C4-2B (cell line): ENCODE results near the gene PHACTR1.

ENCODE experiments used
- H3K27ac ChIP-seq: fragments of 450-650 bp; 2 replicates; pipeline ENCODE4 v1.5.1; 2017
- ZFX ChIP-seq: fragments of 450-650 bp; IDR thresholded peaks from 2 replicates; pipeline ENCODE4 v1.6.1; 2017
- TF ChIP-seq, protein P1 (sequence below): fragments of 450-650 bp; conservative IDR thresholded peaks from 2 replicates; pipeline ENCODE4 v1.5.1; 2017; ENCODE audit warnings: mild to moderate bottlenecking

Gene PHACTR1

DNA sequence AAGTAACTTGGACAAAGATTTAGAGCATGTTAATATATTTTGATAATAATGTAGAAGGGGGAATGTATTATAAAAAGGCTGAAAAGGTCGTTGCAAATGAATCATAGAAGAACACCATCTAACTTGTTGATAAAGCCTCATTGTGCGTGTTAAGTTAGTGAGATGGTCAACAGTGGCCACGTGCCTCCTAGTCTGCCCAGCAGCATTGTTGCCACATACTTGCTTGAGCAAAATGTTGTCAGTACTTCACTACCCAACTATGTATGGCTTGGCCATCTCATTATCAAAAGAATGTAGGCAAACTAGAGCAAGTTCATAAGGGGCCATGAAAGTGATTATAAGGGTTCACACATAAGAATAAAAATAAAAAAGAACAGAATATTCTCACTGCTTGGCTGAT lies 84.6 kb downstream of the PHACTR1 start:
- H3K27ac ChIP-seq, result no peak overlapping the region
- TF ChIP-seq ZFX, result no peak
- TF ChIP-seq, protein P1, sequence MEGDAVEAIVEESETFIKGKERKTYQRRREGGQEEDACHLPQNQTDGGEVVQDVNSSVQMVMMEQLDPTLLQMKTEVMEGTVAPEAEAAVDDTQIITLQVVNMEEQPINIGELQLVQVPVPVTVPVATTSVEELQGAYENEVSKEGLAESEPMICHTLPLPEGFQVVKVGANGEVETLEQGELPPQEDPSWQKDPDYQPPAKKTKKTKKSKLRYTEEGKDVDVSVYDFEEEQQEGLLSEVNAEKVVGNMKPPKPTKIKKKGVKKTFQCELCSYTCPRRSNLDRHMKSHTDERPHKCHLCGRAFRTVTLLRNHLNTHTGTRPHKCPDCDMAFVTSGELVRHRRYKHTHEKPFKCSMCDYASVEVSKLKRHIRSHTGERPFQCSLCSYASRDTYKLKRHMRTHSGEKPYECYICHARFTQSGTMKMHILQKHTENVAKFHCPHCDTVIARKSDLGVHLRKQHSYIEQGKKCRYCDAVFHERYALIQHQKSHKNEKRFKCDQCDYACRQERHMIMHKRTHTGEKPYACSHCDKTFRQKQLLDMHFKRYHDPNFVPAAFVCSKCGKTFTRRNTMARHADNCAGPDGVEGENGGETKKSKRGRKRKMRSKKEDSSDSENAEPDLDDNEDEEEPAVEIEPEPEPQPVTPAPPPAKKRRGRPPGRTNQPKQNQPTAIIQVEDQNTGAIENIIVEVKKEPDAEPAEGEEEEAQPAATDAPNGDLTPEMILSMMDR, result no peak

DNA sequence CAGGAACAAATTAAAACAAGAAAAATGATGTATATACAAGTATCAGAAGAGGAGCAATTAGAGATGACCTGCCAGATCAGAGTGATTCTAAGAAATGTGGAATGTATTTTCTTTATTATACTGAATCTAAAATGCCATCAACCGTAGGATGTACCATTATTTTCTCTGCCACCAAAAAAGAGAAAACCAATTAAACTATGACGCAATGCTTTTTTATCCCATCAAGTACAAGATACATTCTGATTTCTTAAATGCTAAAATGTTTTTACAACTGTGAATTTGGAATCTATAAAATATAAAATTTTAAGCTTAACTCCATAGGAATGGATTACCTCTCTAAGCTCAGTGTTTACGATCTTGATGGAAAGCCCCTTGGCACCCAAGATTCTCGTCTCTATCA lies 85.9 kb downstream of the PHACTR1 start:
- TF ChIP-seq, protein P1, result no peak
- no peak for TF ChIP-seq ZFX
- H3K27ac ChIP-seq, result no peak overlapping the region

DNA sequence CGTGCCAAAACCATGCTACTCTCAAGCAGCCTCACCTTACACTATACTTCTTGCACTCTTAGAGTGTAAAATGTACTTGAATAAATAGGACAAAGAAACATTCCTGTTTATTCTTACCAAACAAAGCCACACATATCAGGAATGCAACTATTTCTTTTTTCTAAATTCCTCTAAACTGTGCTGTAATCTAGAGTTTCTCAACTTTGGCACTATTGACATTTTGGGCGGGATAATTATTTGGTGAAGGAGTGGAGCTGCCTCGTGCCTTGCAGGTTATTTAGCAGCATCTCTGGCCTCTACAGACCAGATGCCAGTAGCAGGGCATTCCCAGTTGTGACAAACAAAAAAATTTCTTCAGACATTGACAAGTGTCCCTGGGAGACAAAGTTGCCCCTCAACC lies 86.9 kb downstream of the PHACTR1 start:
- TF ChIP-seq ZFX, result no peak
- TF ChIP-seq, protein P1, result no peak
- no peak overlapping the region for H3K27ac ChIP-seq

DNA sequence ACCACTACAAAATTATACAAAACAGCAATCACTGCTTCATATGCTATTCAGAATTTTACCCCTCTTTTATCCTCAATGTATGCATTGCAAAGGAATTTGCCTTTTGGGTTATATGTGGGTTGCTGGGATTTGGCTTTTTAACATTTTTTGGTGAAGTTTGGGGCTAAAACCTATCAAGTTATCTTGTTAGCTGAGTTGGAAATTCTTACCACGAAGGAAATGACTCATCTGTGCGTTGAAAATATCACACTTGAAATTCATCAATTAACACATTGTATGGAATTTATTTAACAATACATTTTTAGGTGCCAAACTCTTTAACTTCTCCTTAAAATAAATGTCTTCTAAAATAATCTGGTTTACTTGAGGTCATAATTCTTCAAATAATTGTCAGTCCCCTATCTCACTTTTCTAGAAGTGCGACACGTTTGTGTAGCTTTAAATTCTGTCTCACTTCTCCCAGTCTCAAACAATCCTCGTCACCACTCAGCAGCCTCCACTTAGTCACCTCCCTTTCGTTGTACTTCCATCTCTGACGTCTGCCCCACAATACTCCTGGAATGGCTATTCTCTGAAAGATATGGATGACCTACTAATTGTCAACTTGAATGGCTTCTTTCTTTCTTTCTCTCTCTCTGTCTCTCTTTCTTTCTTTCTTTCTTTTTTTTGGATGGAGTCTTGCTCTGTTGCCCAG lies 88.5 kb downstream of the PHACTR1 start:
- TF ChIP-seq, protein P1, result no peak
- no peak for TF ChIP-seq ZFX
- H3K27ac ChIP-seq, result no peak overlapping the region

DNA sequence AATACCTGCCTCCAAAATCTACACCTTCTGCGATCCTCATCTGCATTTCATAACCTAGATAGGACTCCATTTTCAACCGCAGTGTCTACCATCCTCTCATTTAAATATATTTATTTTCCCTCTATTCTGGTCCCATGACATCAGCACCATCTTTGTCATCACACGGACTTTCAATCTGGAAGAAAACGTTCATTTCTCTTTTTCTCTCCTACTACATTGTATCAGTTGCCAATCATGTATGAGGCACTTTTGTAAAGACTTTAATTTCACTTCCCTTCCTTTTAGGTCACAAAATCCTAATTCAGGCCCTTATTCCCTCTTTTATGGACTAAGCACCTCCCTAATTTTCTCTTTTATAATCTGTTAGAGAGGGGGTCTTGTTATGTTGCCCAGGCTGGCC lies 89.6 kb downstream of the PHACTR1 start:
- no peak for TF ChIP-seq ZFX
- no peak overlapping the region for H3K27ac ChIP-seq

DNA sequence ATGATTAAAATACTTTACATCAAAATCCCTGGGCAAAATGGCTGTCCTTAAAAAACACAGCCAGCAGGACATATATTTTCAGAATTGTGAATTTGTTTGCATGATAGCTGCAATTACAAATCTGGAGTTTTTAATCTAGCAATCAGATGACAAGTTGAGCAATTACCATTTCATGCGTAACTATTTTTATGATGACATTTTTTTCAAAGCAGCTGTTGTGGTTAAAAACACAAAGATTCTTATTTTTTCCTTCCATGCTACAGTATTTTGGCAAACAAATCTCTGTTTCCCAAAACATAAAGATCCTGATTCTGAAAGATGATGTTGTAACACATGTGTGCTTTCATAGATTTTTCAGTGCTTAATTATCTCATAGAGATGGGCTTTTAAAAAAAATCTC lies 90.2 kb downstream of the PHACTR1 start:
- no peak for TF ChIP-seq ZFX
- TF ChIP-seq, protein P1, result no peak
- no peak overlapping the region for H3K27ac ChIP-seq

DNA sequence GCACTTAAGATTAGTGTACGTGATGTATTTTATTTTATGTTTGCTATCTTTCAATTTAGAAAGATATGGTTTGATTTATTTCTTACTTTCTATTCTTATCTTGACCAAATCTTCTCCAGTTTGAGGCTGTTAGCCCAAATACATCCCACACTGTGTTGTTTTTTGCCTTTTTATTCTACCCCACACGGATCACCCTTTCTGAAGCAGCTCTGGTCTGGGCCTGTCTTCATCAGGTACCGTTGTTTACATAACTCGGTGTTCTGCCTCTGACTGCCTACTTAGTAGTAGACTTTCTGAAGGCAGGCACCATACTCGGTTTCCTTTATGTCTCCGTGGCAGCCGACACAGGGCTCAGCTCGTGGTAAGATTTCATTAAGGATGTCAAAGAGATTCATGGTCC lies 95.0 kb downstream of the PHACTR1 start:
- TF ChIP-seq, protein P1, result no peak
- TF ChIP-seq ZFX, result no peak
- no peak overlapping the region for H3K27ac ChIP-seq

DNA sequence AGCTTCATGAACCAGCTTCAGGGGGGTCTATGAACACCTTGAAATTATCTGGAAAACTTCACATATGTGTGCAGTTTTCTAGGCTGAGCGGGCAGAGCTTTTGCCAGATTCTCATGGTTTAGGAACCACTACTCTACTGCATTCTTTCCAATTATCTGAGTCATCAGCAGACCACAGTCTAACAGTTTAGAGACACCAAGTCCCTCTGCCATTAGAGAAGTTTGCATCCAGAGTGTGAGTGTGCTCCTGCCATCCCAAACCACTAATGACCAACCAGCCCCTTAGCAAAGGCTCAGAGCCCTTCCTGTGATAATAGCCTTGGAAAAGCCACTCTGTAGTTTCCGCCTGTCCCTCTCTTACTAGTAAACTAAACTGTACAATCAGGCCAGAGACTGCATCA lies 96.8 kb downstream of the PHACTR1 start:
- TF ChIP-seq, protein P1, result no peak
- TF ChIP-seq ZFX, result no peak
- no peak overlapping the region for H3K27ac ChIP-seq
